ENCODE data around the gene MMP14.
"Not testable (repeated sequence)": the region's sequence is repeated elsewhere in the genome, so short reads cannot be mapped to it uniquely, and the experiment has no call there.

The MMP14 gene

DNA sequence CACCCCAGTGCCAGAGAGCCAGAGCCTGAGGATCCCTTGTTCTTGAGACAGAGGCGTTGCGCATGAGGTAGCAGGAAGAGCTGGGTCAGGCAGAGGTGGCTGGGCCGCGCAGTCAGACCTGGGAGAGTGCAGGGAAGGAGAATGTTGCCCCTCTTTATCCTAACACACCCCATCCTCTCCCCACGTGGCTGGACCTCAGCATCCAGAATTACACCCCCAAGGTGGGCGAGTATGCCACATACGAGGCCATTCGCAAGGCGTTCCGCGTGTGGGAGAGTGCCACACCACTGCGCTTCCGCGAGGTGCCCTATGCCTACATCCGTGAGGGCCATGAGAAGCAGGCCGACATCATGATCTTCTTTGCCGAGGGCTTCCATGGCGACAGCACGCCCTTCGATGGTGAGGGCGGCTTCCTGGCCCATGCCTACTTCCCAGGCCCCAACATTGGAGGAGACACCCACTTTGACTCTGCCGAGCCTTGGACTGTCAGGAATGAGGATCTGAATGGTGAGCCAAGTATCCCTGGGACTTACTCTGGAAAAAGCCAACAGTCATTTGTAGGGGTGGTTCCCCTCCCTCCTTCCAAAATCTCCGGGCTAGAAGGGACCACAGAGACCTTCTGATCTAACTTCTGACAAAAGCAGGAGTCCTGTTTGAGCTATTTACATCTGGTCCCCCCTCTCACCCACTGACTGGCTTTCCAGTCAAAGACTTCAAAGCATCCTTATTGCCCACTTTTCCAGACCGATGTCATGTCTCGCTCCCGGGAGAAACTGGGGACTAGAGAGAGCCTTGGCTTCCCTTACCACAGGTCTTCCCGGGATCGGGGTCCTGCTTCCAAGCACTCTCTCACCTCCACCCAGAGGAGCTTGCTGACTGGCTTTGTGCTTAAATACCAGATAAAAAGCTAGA lies 6.1 kb downstream of the MMP14 start:
- DNase-seq, result no peak

DNA sequence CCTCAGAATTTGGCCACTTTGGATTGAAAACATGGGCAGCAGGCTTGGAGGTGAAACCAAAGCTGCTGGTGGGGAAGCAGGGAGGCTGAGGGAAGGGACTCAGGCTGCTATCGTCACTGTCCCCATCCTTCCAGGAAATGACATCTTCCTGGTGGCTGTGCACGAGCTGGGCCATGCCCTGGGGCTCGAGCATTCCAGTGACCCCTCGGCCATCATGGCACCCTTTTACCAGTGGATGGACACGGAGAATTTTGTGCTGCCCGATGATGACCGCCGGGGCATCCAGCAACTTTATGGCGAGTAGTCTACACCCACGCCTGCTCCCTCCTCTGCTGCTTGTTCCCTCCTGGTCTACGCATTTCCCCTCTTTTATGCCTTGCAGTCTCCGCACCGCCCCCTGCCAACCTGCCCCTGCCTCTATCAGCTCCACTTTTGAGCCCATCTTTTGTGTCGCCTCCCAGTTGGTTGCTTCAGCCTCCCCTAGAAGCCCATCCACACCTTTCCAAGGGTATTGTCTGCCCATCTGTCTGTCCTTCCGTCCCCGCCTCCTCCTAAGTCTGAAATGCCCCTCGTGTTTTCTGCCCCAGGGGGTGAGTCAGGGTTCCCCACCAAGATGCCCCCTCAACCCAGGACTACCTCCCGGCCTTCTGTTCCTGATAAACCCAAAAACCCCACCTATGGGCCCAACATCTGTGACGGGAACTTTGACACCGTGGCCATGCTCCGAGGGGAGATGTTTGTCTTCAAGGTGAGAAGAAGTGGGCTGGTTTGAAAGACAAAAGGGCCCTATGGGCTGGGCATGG lies 6.9 kb downstream of the MMP14 start:
- no peak for DNase-seq

DNA sequence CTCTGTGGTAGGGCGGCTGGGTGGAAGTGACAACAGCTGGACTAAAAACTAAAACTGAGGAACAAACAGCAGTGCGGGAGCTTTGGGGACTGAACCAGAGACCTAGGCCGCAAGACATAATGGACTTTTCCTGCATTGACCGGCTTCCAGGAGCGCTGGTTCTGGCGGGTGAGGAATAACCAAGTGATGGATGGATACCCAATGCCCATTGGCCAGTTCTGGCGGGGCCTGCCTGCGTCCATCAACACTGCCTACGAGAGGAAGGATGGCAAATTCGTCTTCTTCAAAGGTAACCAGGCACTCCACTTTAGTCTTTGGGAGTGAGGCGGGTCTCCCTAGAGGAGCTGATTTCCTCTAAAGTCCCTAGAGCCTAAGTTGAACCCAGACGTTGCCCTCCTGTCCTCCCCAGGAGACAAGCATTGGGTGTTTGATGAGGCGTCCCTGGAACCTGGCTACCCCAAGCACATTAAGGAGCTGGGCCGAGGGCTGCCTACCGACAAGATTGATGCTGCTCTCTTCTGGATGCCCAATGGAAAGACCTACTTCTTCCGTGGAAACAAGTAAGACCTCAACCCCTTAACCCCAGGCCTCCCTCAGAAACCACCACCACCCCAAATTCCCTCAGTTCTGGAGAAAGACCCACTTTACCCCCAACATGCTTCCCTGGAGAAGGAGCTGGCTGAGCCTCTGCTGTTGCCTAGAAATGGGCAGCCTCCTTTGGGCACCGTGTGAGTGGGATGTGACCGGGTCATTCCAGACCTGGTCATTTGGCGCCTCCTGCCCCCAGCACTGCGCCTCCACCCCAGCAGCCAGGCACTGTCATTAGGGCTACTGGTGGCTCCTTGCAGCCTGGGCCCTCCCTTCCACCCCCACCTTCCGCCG lies 8.1 kb downstream of the MMP14 start:
- DNase-seq, result no peak

DNA sequence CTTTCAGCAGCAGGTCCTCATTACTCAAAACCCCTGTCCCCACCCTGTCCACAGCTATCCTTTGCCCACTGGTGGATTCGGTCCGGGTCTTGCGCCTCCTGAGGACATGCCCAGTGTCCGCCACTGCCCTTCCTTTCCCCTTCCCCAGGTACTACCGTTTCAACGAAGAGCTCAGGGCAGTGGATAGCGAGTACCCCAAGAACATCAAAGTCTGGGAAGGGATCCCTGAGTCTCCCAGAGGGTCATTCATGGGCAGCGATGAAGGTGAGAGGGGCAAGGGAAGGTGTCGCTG lies 8.7 kb downstream of the MMP14 start:
- no peak for DNase-seq

DNA sequence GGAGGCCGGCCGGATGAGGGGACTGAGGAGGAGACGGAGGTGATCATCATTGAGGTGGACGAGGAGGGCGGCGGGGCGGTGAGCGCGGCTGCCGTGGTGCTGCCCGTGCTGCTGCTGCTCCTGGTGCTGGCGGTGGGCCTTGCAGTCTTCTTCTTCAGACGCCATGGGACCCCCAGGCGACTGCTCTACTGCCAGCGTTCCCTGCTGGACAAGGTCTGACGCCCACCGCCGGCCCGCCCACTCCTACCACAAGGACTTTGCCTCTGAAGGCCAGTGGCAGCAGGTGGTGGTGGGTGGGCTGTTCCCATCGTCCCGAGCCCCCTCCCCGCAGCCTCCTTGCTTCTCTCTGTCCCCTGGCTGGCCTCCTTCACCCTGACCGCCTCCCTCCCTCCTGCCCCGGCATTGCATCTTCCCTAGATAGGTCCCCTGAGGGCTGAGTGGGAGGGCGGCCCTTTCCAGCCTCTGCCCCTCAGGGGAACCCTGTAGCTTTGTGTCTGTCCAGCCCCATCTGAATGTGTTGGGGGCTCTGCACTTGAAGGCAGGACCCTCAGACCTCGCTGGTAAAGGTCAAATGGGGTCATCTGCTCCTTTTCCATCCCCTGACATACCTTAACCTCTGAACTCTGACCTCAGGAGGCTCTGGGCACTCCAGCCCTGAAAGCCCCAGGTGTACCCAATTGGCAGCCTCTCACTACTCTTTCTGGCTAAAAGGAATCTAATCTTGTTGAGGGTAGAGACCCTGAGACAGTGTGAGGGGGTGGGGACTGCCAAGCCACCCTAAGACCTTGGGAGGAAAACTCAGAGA lies 9.6 kb downstream of the MMP14 start:
- no peak for DNase-seq

DNA sequence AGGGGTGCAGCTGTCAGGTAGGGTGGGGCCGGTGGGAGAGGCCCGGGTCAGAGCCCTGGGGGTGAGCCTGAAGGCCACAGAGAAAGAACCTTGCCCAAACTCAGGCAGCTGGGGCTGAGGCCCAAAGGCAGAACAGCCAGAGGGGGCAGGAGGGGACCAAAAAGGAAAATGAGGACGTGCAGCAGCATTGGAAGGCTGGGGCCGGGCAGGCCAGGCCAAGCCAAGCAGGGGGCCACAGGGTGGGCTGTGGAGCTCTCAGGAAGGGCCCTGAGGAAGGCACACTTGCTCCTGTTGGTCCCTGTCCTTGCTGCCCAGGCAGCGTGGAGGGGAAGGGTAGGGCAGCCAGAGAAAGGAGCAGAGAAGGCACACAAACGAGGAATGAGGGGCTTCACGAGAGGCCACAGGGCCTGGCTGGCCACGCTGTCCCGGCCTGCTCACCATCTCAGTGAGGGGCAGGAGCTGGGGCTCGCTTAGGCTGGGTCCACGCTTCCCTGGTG lies 10.5 kb downstream of the MMP14 start:
- DNase-seq, result no peak

DNA sequence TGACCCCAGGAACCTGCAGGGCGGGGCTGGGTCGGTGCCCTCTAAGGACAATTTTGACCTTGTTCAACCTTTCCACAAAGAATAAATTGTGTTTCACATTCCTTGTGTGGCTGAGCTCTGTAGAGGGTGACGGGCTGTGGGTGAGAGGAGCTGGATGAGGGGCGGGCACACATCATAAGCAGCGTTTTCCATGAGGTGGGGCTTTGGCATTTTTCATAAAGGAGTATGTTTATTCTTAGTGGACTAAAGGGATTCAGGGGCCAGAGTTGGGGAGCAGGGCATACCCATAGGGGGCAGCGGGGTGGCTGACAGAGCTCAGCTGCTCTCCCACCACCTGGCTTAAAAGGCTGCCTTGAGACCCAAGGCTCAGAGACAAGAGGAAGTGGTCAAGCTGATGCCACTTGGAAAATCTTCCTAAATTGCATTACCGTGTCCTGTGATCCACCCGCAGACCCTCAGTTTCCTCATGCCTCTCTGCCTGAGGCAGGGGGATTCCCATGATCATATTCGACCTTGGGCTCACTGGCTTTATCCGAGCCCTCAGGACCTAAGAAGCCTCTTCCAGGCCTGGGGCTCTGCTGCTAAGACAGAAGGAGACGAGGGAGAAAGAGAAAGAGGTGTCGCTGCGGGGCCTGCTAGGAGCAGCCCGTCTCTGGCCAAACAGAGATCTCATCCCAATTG lies 11.4 kb downstream of the MMP14 start:
- no peak for DNase-seq

DNA sequence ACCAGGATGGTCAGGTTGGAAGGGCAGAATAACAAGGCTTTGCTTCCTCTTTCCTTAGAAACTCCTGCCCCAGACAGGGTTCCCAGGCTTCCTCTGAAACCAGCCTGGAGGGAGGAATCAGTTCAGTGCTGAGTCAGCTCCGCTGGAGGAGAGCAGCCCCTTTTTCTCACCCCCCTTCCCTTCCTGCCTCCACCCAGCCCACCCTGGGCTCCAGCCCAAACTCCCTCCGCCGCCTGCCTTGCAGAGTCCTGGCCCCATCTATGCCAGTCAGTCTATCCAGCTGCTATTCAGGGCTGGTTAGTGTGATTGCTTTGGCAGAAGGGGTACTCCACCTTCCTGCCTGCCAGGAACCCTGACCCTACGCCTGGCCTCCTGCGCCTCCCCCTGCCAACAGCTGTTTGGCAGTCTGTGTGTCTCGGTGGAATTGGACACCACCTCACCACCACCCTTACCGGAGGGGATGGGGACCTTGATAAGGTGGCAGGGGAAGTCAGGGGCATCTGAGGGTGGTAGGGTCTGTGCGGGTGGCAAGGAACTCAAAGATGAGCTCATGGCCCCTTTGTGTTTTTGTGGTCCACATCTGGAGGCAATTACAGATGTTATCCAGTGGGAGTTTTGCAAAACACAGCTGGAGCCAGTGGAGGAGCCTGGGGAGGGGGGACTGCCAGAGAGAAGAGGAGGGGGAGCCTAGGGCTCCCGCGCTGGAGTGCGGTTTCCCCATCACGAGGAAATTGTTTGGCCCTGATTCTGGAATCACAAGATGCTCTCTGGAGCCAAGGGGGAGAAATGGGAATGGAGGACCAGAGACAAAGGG lies 12.2 kb downstream of the MMP14 start:
- no peak for DNase-seq

DNA sequence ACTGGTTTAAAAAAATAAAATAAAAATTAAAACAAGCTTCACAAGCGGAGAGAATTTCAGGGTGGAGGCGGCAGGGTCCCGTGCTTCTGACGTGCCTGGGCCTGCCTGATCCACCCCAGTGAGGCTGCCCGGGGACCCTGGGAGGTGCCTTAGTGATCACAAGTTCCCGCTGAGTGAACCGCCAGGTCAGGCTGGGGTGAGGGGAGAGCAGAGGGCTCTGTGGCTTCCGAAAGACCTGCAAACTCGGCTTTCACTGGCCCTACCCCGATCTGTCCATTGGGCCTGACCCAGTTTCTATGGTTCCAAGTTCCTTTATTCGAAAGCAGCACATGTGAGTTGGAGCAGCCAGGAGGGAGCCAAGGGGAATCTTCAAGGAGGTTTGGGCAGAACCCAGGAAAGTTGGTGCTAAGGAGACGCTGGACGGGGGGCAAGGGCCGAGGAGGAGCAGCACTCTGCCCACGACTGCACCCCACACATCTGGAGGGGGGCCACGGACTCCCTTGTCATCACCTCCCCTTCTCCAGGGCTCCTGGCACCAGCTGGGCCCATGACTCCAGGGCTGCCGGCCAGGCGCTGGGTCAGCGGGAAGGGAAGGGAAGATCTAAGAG lies 12.9 kb downstream of the MMP14 start:
- no peak for DNase-seq

DNA sequence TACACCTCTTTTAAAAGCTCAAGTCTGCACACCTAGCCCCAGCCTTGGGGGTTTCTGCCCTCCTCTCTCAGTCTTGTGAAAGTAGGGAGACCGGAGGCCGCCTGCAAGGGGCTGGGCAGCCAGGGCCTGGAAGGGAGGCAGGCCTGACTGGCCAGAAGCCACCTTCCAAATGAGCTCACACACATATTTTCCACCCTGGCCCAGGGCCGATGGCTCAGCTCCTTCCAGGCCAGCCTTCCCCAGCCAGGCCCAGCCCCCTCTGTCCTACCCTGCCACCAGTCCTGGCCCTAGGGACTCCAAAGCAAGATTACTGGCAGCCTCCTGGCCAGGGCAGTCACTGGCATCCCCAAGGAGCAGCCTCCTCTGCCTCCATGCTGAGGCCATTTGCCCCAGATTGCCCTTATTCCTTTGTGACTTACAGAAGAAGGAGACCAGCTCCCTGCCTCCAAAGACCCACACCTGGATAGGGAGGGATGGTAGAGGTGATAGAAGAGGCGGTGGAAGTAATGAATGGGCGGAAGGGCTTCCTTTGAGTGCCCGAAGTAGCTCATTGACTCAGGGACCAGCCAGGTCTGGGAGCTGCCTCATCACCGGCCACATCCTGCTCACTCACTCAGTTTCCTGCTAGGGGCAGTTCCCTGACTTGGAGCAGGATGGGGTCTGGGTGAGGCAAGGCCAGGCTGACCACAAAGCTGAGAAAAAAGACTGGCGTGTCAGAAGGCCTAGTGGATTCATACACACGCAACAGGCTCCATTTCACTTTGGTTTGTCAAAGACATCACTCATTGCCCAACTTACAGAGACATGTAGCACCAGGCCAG lies 14.8 kb downstream of the MMP14 start:
- DNase-seq, result no peak

DNA sequence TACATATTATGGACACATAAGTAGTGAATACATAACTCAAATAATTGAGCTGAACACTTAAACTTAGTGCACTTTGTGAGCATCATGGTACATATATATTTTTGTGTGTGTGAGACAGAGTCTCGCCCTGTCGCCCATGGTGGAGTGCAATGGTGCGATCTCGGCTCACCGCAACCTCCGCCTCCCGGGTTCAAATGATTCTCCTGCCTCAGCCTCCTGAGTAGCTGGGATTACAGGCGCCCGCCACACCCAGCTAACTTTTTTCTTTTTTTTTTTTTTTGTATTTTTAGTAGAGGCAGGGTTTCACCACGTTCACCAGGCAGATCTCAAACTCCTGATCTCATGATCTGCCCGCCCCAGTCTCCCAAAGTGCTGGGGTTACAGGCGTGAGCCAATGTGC lies 15.8 kb downstream of the MMP14 start:
- not testable (repeated sequence) for DNase-seq

DNA sequence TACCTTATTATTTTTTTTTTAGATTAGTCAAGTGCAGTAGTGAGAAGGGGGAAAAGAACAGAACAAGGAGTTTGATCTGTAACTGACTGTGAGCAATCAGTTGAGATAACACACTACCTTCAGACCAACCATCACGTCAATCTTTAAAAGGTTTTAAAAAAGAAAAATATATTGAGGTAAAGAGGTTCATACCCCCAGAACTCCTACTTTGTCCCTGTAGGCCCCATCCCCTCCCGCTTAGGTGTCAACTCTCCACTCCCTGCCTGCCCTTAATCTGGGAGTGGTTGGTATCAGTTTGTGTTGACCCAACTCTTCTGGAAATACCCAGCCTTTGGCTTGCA lies 16.2 kb downstream of the MMP14 start:
- DNase-seq, result no peak

DNA sequence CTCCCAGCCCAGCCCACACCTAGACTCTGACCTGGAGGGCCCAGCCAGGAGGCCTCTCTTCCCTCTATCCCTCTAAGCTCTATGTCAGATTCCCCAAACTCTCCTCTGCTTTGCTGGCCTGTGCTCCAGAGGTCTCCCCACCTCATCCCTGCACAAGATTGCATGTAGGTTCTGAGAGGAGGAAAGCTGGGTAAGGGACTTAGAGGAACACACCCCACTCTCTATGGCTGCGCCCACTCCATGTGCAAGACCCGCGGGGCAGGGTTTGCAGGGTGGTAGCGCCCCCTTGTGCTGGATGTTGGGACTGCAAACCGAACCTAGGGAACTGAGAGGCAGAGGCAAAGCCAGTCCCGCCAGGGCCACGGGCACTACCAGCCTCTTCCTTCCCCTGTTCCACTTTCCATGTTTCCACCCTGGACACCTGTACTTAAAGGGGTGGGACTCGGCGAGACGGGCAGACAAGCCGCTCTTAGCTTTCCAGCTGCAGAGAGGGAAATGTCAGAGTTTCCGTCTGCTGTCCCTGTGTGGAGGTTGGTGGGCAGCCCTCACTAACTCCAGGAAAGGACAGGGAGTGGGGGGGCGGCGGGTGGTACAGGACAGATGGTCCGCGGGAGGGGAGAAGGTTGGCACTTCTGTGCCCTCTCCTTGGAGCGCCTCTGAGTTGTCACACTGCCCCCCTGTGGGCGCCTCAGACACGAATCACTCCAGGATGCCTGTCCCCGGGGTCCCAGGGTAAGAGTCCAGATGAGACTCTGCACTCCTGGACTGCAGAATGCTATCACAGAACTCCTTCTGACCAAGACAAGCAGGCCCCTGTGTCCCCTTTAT lies 16.8 kb downstream of the MMP14 start:
- DNase-seq, result peak; percentile 98

DNA sequence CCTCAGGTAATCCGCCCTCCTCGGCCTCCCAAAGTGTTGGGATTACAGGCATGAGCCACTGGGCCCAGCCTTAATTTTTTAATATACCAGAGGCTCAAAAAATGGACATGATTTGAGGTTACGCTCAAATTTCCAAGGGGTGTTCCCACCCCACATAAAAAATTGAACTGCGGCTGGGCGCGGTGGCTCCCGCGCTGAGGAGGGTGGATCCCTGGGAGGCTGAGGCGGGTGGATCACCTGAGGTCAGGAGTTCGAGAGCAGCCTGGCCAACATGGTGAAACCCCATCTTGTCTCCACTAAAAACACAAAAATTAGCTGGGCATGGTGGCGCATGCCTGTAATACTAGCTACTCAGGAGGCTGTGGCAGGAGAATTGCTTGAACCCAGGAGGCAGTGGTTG lies 17.9 kb downstream of the MMP14 start:
- not testable (repeated sequence) for DNase-seq

DNA sequence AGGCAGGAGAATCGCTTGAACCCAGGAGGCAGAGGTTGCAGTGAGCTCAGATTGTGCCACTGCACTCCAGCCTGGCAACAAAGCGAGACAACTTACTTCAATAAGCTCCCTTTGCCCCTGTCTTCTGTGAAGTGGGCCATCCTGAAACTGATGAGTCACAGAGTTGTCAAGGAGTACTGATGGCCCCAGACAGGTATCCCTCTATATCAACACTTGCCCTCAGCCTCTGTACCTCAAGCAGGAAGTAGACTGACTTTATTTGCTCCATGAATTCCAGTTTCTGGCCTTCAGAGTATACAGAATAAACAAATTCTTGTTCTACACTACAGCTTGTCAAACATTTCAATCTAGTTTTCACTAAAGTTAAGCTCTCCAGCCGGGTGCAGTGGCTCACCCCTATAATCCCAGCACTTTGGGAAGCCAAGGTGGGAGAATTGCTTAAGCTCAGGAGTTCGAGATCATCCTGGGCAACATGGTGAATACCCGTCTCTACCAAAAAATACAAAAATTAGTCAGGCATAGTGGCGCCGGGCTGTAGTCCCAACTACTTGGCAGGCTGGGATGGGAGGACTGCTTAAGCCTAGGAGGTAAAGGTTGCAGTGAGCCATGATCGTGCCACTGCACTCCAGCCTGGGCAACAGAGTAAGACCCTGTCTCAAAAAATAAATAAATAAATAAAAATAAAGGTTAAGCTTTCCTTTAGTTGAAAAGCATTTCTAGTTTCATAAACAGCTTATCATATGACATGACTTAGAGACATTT lies 18.8 kb downstream of the MMP14 start:
- peak; percentile 85 for DNase-seq

DNA sequence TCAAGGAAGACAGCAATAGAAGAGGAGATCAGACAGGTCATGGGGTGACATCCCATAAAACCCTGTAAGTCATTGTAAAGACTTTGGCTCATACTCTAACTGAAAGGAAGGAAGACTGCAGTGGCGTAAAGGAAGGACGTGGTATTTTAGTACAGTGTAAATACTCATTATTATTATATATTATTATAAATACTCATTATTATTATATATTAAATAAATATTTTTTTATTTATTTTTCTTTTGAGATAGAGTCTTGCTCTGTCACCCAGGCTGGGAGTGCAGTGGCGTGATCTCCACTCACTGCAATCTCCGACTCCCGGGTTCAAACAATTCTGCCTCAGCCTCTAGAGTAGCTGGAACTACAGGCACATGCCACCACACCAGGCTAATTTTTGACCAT lies 20.0 kb downstream of the MMP14 start:
- DNase-seq, result no peak

DNA sequence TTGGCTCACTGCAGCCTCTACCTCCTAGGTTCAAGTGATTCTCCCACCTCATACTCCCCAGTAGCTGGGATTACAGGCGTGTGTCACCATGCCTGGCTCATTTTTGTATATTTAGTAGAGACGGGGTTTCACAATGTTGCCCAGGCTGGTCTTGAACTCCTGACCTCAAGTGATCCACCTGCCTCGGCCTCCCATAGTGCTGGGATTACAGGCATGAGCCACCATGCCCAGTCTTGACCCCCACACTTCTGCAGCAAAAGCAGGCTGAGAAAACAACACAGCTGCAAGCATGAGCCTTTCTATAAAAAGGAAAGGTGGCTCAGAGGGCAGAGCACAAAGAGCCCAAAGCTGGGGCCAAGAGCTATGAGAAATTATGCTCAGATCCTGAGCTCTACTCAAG lies 24.0 kb downstream of the MMP14 start:
- not testable (repeated sequence) for DNase-seq

DNA sequence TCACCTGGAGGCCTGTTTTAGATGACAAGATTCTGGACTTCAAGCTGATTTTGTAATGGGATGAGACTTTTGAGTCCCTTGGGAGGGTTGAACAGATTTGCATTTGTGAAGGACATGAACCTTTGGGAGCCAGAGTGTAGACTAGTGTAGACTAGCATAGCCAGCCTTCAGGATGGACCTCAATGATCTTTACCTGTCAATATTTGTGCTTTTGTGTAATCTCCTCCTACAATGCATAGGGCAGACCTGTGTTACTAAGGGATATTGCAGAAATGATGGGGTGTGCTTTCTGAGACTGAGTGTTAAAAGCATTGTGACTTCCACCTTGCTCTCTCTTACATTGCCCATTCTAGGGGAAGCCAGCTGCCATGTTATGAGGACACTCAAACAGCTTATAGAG lies 25.3 kb downstream of the MMP14 start:
- no peak for DNase-seq
